ENCODE measurements around the gene NFIX.

The NFIX gene

GRCh38 chr19:13071444-13072187 is 76.3 kb downstream of the NFIX start:
- no peak for DNase-seq (ENCODE audit: low read depth in 2 of 2, low spot score in 1 of 2)

GRCh38 chr19:13072188-13072908 is 77.1 kb downstream of the NFIX start:
- no peak for DNase-seq (ENCODE audit: low read depth in 2 of 2, low spot score in 1 of 2)

GRCh38 chr19:13073263-13073662 is 78.0 kb downstream of the NFIX start:
- DNase-seq (ENCODE audit: low read depth in 2 of 2, low spot score in 1 of 2), result no peak

GRCh38 chr19:13074378-13074777 is 79.1 kb downstream of the NFIX start:
- DNase-seq (ENCODE audit: low read depth in 2 of 2, low spot score in 1 of 2), result no peak

- no peak for DNase-seq (ENCODE audit: low read depth in 2 of 2, low spot score in 1 of 2)
Measured at GRCh38 chr19:13076320-13076719, 81.0 kb downstream of the NFIX start.

- no peak for DNase-seq (ENCODE audit: low read depth in 2 of 2, low spot score in 1 of 2)
Measured at GRCh38 chr19:13076787-13077186, 81.5 kb downstream of the NFIX start.

- no peak for DNase-seq (ENCODE audit: low read depth in 2 of 2, low spot score in 1 of 2)
Measured at GRCh38 chr19:13077240-13077639, 82.0 kb downstream of the NFIX start.

GRCh38 chr19:13078381-13078780 is 83.1 kb downstream of the NFIX start:
- no peak for DNase-seq (ENCODE audit: low read depth in 2 of 2, low spot score in 1 of 2)

- no peak for DNase-seq (ENCODE audit: low read depth in 2 of 2, low spot score in 1 of 2)
Measured at GRCh38 chr19:13078897-13079541, 83.7 kb downstream of the NFIX start.

GRCh38 chr19:13079542-13079986 is 84.3 kb downstream of the NFIX start:
- DNase-seq (ENCODE audit: low read depth in 2 of 2, low spot score in 1 of 2), result no peak

- DNase-seq (ENCODE audit: low read depth in 2 of 2, low spot score in 1 of 2), result no peak
Measured at GRCh38 chr19:13082192-13083007, 87.1 kb downstream of the NFIX start.

GRCh38 chr19:13083008-13083404 is 87.7 kb downstream of the NFIX start:
- no peak for DNase-seq (ENCODE audit: low read depth in 2 of 2, low spot score in 1 of 2)

- no peak for DNase-seq (ENCODE audit: low read depth in 2 of 2, low spot score in 1 of 2)
Measured at GRCh38 chr19:13083627-13084026, 88.4 kb downstream of the NFIX start.

- DNase-seq (ENCODE audit: low read depth in 2 of 2, low spot score in 1 of 2), result no peak
Measured at GRCh38 chr19:13085666-13086065, 90.4 kb downstream of the NFIX start.

- no peak for DNase-seq (ENCODE audit: low read depth in 2 of 2, low spot score in 1 of 2)
Measured at GRCh38 chr19:13086341-13086740, 91.1 kb downstream of the NFIX start.

- no peak for DNase-seq (ENCODE audit: low read depth in 2 of 2, low spot score in 1 of 2)
Measured at GRCh38 chr19:13087295-13087694, 92.0 kb downstream of the NFIX start.

GRCh38 chr19:13087795-13088537 is 92.7 kb downstream of the NFIX start:
- no peak for DNase-seq (ENCODE audit: low read depth in 2 of 2, low spot score in 1 of 2)

GRCh38 chr19:13089139-13089856 is 94.0 kb downstream of the NFIX start:
- DNase-seq (ENCODE audit: low read depth in 2 of 2, low spot score in 1 of 2), result no peak

- DNase-seq (ENCODE audit: low read depth in 2 of 2, low spot score in 1 of 2), result no peak
Measured at GRCh38 chr19:13089857-13090507, 94.7 kb downstream of the NFIX start.

Data from stimulated activated CD8-positive, alpha-beta memory T cell treated with anti-CD3 and anti-CD28 coated beads, Interleukin-4, amount 100 ng/mL, for 1 hour (primary cell).